Smooth muscle cell (in vitro differentiated cells): ENCODE data around the gene EEF1A2. TPM values are rescaled to one million over a fixed set of nuclear protein-coding genes. Genes with fewer than 3 reads are reported as not detected.
A peak's percentile ranks its signal among the peaks of the same experiment; 100 is the strongest.

Experiments used
- DNase-seq: peaks from one replicate; lab custom pipeline; 2025; ENCODE audit not compliant: unreplicated experiment; lab: John Stamatoyannopoulos, UW
- H2AFZ ChIP-seq: fragments of 200-600 bp; sonication (generic); 2 replicates; pipeline ENCODE4 v1.6.0; 2016; ENCODE audit warnings: antibody characterized with exemption, low read depth, mild to moderate bottlenecking
- H3F3A ChIP-seq: fragments of 200-600 bp; sonication (generic); 2 replicates; pipeline ENCODE4 v1.6.0; 2017; ENCODE audit warnings: antibody characterized with exemption, low read depth
- H3K27ac ChIP-seq: fragments of 200-600 bp; sonication (generic); 2 replicates; pipeline ENCODE4 v1.5.1; 2016; ENCODE audit warnings: low read depth, mild to moderate bottlenecking
- H3K27me3 ChIP-seq: fragments of 200-600 bp; sonication (generic); 2 replicates; pipeline ENCODE4 v1.6.1; 2016; ENCODE audit warnings: low read depth, mild to moderate bottlenecking
- H3K36me3 ChIP-seq: fragments of 200-600 bp; sonication (generic); 2 replicates; pipeline ENCODE4 v1.5.1; 2016; ENCODE audit warnings: low read depth
- H3K4me1 ChIP-seq: fragments of 200-600 bp; sonication (generic); 2 replicates; pipeline ENCODE4 v1.5.1; 2016; ENCODE audit warnings: low read depth
- H3K4me2 ChIP-seq: fragments of 200-600 bp; sonication (generic); 2 replicates; pipeline ENCODE4 v1.6.0; 2016; ENCODE audit warnings: mild to moderate bottlenecking
- H3K4me3 ChIP-seq: fragments of 200-600 bp; sonication (generic); 2 replicates; pipeline ENCODE4 v1.5.1; 2016; ENCODE audit warnings: mild to moderate bottlenecking
- H3K79me2 ChIP-seq: fragments of 200-600 bp; sonication (generic); 2 replicates; pipeline ENCODE4 v1.6.0; 2016; ENCODE audit warnings: low read depth, mild to moderate bottlenecking
- H3K9ac ChIP-seq: fragments of 200-600 bp; sonication (generic); 2 replicates; pipeline ENCODE4 v1.6.0; 2016; ENCODE audit warnings: low read depth
- H3K9me3 ChIP-seq: fragments of 200-600 bp; sonication (generic); replicated peaks from 2 replicates; pipeline ENCODE4 v1.5.1; 2016; ENCODE audit warnings: low read depth
- H4K20me1 ChIP-seq: fragments of 200-600 bp; sonication (generic); 2 replicates; pipeline ENCODE4 v1.6.0; 2016; ENCODE audit warnings: low read depth
- CTCF ChIP-seq: fragments of 200-600 bp; sonication (generic); IDR thresholded peaks from 2 replicates; pipeline ENCODE4 v1.5.1; 2017; ENCODE audit warnings: borderline replicate concordance, mild to moderate bottlenecking, antibody characterized with exemption; ENCODE audit not compliant: insufficient read depth, poor library complexity, severe bottlenecking
- WGBS: methylation state at CpG from one replicate; pipeline ENCODE4 v1.1.7; 2016; ENCODE audit warnings: low lambda C conversion rate; 5-methylcytosine and 5-hydroxymethylcytosine counted together
- polyA plus RNA-seq: library from polyadenylated mRNA; unstranded; fragments of >200 nt; fragmentation: Nextera tagmentation; extraction: Ambion mirVana; gene quantifications from 2 replicates; pipeline ENCODE4 v1.2.1, GENCODE V29; 2016
- total RNA-seq: library from RNA; depleted of rRNA; stranded (reverse); fragments of >200 nt; gene quantifications from 2 replicates; pipeline ENCODE4 v1.2.3, GENCODE V29; 2014

The EEF1A2 gene
- total and polyA plus RNA-seq, 2 experiments from 2014 or later = 2.1 to 5.1 TPM

- Histone ChIP-seq H3K79me2 (no peaks in the 10 kb centered on the region), H3K4me3 (no peak overlapping the region), H2AFZ (no peak overlapping the region), H3K36me3 (no peaks in the 10 kb centered on the region), H3K4me2 (peak overlapping the region; percentile 75), H3K27me3 (peaks cover 23% of the 10 kb centered on the region), H3K27ac (no peak overlapping the region), H3K9me3 (no peaks in the 10 kb centered on the region), H3K9ac (no peak overlapping the region), H4K20me1 (no peaks in the 10 kb centered on the region), H3K4me1 (no peaks in the 10 kb centered on the region), H3F3A (no peaks in the 10 kb centered on the region)
- 31% methylated on average over 59 of the region's 83 CpGs for WGBS
- no peak for DNase-seq
- TF ChIP-seq CTCF = no peak
Measured at GRCh38 chr20:63488315-63489251, 10.3 kb downstream of the EEF1A2 start.

- no peak for DNase-seq
- no peaks in the 10 kb centered on the region for H3K4me1 ChIP-seq
- WGBS = 47% methylated on average over 13 of the region's 40 CpGs
- no peak overlapping the region for H3K27ac ChIP-seq
- H3K36me3 ChIP-seq = no peaks in the 10 kb centered on the region
- no peak for TF ChIP-seq CTCF
- peaks cover 23% of the 10 kb centered on the region for H3K27me3 ChIP-seq
- H3K4me2 ChIP-seq = no peak overlapping the region
- no peak overlapping the region for H3K4me3 ChIP-seq
- no peaks in the 10 kb centered on the region for H3K79me2 ChIP-seq
- H4K20me1 ChIP-seq = no peaks in the 10 kb centered on the region
- no peak overlapping the region for H2AFZ ChIP-seq
- no peaks in the 10 kb centered on the region for H3F3A ChIP-seq
- no peak overlapping the region for H3K9ac ChIP-seq
- no peaks in the 10 kb centered on the region for H3K9me3 ChIP-seq
Measured at GRCh38 chr20:63487781-63488241, 11.1 kb downstream of the EEF1A2 start.

GRCh38 chr20:63487116-63487764, 11.6 kb downstream of the EEF1A2 start:
- H3K4me3 ChIP-seq = no peak overlapping the region
- no peaks in the 10 kb centered on the region for H4K20me1 ChIP-seq
- H3K27ac ChIP-seq = no peak overlapping the region
- TF ChIP-seq CTCF = no peak
- DNase-seq = no peak
- H2AFZ ChIP-seq = no peak overlapping the region
- H3K79me2 ChIP-seq = no peaks in the 10 kb centered on the region
- WGBS = 62% methylated on average over 13 of the region's 14 CpGs
- H3K4me1 ChIP-seq = no peaks in the 10 kb centered on the region
- no peaks in the 10 kb centered on the region for H3F3A ChIP-seq
- H3K9ac ChIP-seq = no peak overlapping the region
- H3K36me3 ChIP-seq = no peaks in the 10 kb centered on the region
- no peak overlapping the region for H3K4me2 ChIP-seq
- no peaks in the 10 kb centered on the region for H3K9me3 ChIP-seq
- H3K27me3 ChIP-seq = peaks cover 23% of the 10 kb centered on the region
